GM23338 (cell line): ENCODE data around the gene CACUL1. TPM values are rescaled to one million over a fixed set of nuclear protein-coding genes. Genes with fewer than 3 reads are reported as not detected.

Source experiments
- ATAC-seq: fragments of 200-7000 bp; cut with Tn5 transposase; 3 replicates; pipeline ENCODE4 v1.9.1; 2020
- DNase-seq: peaks from one replicate; pipeline ENCODE4 v3.0.0-alpha.2; 2015; ENCODE audit warnings: low spot score
- H2AFZ ChIP-seq: fragments of 200-600 bp; sonication (generic); 2 replicates; pipeline ENCODE4 v1.8.0; 2016; ENCODE audit warnings: antibody characterized with exemption, mild to moderate bottlenecking, moderate library complexity
- H3F3A ChIP-seq: fragments of 200-600 bp; sonication (generic); replicated peaks from 2 replicates; pipeline ENCODE4 v1.8.0; 2017; ENCODE audit warnings: antibody characterized with exemption, mixed run types, low read depth
- H3K27ac ChIP-seq: fragments of 200-600 bp; sonication (generic); 2 replicates; pipeline ENCODE4 v1.6.1; 2016; ENCODE audit warnings: low read depth
- H3K27me3 ChIP-seq: fragments of 200-600 bp; sonication (generic); 2 replicates; pipeline ENCODE4 v1.8.0; 2016; ENCODE audit warnings: mild to moderate bottlenecking, mixed run types, moderate library complexity; ENCODE audit not compliant: insufficient read depth
- H3K36me3 ChIP-seq: fragments of 200-600 bp; sonication (generic); 2 replicates; pipeline ENCODE4 v1.8.0; 2016; ENCODE audit warnings: mild to moderate bottlenecking; ENCODE audit not compliant: insufficient read depth
- H3K4me1 ChIP-seq: fragments of 200-600 bp; sonication (generic); 2 replicates; pipeline ENCODE4 v1.8.0; 2016; ENCODE audit warnings: mild to moderate bottlenecking, moderate library complexity; ENCODE audit not compliant: insufficient read depth
- H3K4me2 ChIP-seq: fragments of 200-600 bp; sonication (generic); 2 replicates; pipeline ENCODE4 v1.7.1; 2017; ENCODE audit warnings: mixed run types
- H3K4me3 ChIP-seq: fragments of 200-600 bp; sonication (generic); 2 replicates; pipeline ENCODE4 v1.6.1; 2016; ENCODE audit warnings: mixed run types
- H3K79me2 ChIP-seq: fragments of 200-600 bp; sonication (generic); replicated peaks from 2 replicates; pipeline ENCODE4 v1.8.0; 2017; ENCODE audit warnings: mild to moderate bottlenecking; ENCODE audit not compliant: insufficient read depth
- H3K9me2 ChIP-seq: fragments of 200-600 bp; sonication (generic); 2 replicates; pipeline ENCODE4 v1.8.0; 2017; ENCODE audit not compliant: insufficient read depth
- H4K20me1 ChIP-seq: fragments of 200-600 bp; sonication (generic); replicated peaks from 2 replicates; pipeline ENCODE4 v1.8.0; 2017; ENCODE audit warnings: mild to moderate bottlenecking; ENCODE audit not compliant: insufficient read depth
- H3K27ac Mint-ChIP-seq: 2 replicates; pipeline ENCODE4 v1.8.0; 2020; ENCODE audit warnings: inconsistent platforms, mild to moderate bottlenecking, moderate library complexity, mixed read lengths
- H3K27me3 Mint-ChIP-seq: 3 replicates; pipeline ENCODE4 v1.8.0; 2022; ENCODE audit warnings: low read depth, mild to moderate bottlenecking, moderate library complexity, mixed read lengths, inconsistent platforms; ENCODE audit not compliant: insufficient read depth, poor library complexity
- H3K36me3 Mint-ChIP-seq: 3 replicates; pipeline ENCODE4 v1.8.0; 2021; ENCODE audit warnings: low read depth, mild to moderate bottlenecking, inconsistent platforms, moderate library complexity, mixed read lengths
- H3K4me1 Mint-ChIP-seq: 3 replicates; pipeline ENCODE4 v1.8.0; 2020; ENCODE audit warnings: mild to moderate bottlenecking, inconsistent platforms, mixed read lengths
- H3K4me3 Mint-ChIP-seq: 3 replicates; pipeline ENCODE4 v1.8.0; 2021; ENCODE audit warnings: moderate library complexity, mild to moderate bottlenecking, inconsistent platforms, mixed read lengths
- H3K9me3 Mint-ChIP-seq: 3 replicates; pipeline ENCODE4 v1.8.0; 2020; ENCODE audit warnings: moderate library complexity, mild to moderate bottlenecking, inconsistent platforms, mixed read lengths
- CREB1 ChIP-seq: fragments of 250-450 bp; sonication (Bioruptor Pico); IDR thresholded peaks from 2 replicates; pipeline ENCODE4 v1.5.0; 2020; ENCODE audit warnings: low read depth, mild to moderate bottlenecking, moderate library complexity
- EZH2phosphoT487 ChIP-seq: fragments of 200-600 bp; sonication (generic); IDR thresholded peaks from one replicate; pipeline ENCODE4 v1.8.1; 2018; ENCODE audit warnings: antibody characterized with exemption; ENCODE audit not compliant: unreplicated experiment
- JUNB ChIP-seq: IDR thresholded peaks from one replicate; pipeline ENCODE4 v1.6.1; 2016; ENCODE audit warnings: antibody characterized with exemption; ENCODE audit not compliant: unreplicated experiment
- NANOG ChIP-seq: IDR thresholded peaks from 2 replicates; pipeline ENCODE4 v1.6.1; 2016; ENCODE audit warnings: antibody characterized with exemption, borderline replicate concordance
- ZNF114 ChIP-seq: fragments of 250-450 bp; sonication (Bioruptor Pico); IDR thresholded peaks from 2 replicates; pipeline ENCODE4 v1.5.0; 2020; ENCODE audit warnings: mild to moderate bottlenecking, moderate library complexity
- polyA plus RNA-seq: library from polyadenylated mRNA; unstranded; fragments of >200 nt; fragmentation: Nextera tagmentation; extraction: Ambion mirVana; gene quantifications from 2 replicates; pipeline ENCODE4 v1.2.1, GENCODE V29; 2016
- total RNA-seq: library from RNA; depleted of rRNA; stranded (reverse); fragments of >200 nt; shearing (Covaris generic); gene quantifications from 2 replicates; pipeline ENCODE4 v1.2.3, GENCODE V29; 2014
- TF ChIP-seq, protein P1 (sequence below): IDR thresholded peaks from one replicate; pipeline ENCODE4 v1.6.1; 2018; ENCODE audit warnings: antibody characterized with exemption; ENCODE audit not compliant: unreplicated experiment
- TF ChIP-seq, protein P2 (sequence below), 2 experiments: fragments of 200-600 bp in 1 of 2; sonication (generic) in 1 of 2; conservative IDR thresholded peaks; 2 replicates each; pipeline versions ENCODE4 v1.5.1 to v1.6.1; 2016 to 2017; ENCODE audit warnings: antibody characterized with exemption in 2 of 2, low read depth in 2 of 2, mild to moderate bottlenecking in 2 of 2, moderate library complexity in 1 of 2
- TF ChIP-seq, protein P3 (sequence below): IDR thresholded peaks from 2 replicates; pipeline ENCODE4 v1.6.1; 2016; ENCODE audit warnings: antibody characterized with exemption

Gene CACUL1
- total and polyA plus RNA-seq, 2 experiments from 2014 or later: 46.4 to 59.4 TPM

DNA sequence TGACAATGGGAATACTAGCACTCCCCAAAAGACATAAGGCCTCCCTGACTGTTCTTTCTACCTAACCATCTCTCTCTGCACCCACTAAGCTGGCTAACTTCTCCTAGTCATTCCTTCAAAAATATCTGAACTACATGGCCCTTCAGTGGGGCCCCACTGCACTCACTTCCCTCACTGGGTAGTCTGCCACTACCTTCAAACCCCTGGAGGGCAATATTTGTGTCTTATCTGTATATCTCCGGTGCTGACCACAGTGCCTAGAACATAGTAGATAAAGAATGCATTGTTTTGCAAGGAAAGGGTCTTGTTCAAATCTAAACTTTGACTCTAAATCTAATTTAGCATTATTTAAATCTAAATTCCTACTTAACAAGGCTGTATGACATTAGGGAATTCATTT is 44.3 kb downstream of the CACUL1 start (continued):
- no peak for TF ChIP-seq NANOG
- TF ChIP-seq EZH2phosphoT487: no peak

DNA sequence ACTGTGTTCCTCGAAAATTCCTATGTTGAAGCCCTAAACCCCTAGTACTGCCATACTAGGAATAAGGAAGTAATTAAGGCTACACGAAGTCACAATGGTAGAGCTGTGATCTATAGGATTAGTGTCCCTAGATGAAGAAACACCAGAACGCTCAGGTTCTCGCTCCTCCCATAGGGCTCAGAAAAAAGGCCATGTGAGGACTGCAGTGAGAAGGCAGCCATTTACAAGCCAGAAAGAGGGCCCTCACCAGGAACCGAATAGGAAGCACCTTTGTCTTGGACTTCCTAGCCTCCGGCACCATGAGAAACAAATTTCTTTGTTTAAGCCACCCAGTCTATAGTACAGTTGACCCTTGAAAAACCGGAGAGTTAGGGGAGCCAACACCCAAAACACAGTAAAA is 46.2 kb downstream of the CACUL1 start:
- no peak overlapping the region for H3K27ac Mint-ChIP-seq
- H3K4me3 ChIP-seq: no peak overlapping the region
- no peak for DNase-seq
- H3K4me1 Mint-ChIP-seq: peaks cover 21% of the 10 kb centered on the region
- no peaks in the 10 kb centered on the region for H3K9me3 Mint-ChIP-seq
- TF ChIP-seq CREB1 (CRISPR knock-in tag) (no peak), JUNB (no peak)
- TF ChIP-seq, protein P1, sequence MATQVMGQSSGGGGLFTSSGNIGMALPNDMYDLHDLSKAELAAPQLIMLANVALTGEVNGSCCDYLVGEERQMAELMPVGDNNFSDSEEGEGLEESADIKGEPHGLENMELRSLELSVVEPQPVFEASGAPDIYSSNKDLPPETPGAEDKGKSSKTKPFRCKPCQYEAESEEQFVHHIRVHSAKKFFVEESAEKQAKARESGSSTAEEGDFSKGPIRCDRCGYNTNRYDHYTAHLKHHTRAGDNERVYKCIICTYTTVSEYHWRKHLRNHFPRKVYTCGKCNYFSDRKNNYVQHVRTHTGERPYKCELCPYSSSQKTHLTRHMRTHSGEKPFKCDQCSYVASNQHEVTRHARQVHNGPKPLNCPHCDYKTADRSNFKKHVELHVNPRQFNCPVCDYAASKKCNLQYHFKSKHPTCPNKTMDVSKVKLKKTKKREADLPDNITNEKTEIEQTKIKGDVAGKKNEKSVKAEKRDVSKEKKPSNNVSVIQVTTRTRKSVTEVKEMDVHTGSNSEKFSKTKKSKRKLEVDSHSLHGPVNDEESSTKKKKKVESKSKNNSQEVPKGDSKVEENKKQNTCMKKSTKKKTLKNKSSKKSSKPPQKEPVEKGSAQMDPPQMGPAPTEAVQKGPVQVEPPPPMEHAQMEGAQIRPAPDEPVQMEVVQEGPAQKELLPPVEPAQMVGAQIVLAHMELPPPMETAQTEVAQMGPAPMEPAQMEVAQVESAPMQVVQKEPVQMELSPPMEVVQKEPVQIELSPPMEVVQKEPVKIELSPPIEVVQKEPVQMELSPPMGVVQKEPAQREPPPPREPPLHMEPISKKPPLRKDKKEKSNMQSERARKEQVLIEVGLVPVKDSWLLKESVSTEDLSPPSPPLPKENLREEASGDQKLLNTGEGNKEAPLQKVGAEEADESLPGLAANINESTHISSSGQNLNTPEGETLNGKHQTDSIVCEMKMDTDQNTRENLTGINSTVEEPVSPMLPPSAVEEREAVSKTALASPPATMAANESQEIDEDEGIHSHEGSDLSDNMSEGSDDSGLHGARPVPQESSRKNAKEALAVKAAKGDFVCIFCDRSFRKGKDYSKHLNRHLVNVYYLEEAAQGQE: no peak
- TF ChIP-seq, protein P2, sequence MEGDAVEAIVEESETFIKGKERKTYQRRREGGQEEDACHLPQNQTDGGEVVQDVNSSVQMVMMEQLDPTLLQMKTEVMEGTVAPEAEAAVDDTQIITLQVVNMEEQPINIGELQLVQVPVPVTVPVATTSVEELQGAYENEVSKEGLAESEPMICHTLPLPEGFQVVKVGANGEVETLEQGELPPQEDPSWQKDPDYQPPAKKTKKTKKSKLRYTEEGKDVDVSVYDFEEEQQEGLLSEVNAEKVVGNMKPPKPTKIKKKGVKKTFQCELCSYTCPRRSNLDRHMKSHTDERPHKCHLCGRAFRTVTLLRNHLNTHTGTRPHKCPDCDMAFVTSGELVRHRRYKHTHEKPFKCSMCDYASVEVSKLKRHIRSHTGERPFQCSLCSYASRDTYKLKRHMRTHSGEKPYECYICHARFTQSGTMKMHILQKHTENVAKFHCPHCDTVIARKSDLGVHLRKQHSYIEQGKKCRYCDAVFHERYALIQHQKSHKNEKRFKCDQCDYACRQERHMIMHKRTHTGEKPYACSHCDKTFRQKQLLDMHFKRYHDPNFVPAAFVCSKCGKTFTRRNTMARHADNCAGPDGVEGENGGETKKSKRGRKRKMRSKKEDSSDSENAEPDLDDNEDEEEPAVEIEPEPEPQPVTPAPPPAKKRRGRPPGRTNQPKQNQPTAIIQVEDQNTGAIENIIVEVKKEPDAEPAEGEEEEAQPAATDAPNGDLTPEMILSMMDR (conservative IDR thresholded peaks at IDR 0.05; ENCODE audit: low read depth in 2 of 2): no peak
- H4K20me1 ChIP-seq: peaks cover 7% of the 10 kb centered on the region; the same call in 1 of the 2 replicates
- no peak overlapping the region for H2AFZ ChIP-seq
- H3K27me3 ChIP-seq: no peaks in the 10 kb centered on the region
- no peak overlapping the region for H3K27ac ChIP-seq
- no peak for ATAC-seq
- no peaks in the 10 kb centered on the region for H3K27me3 Mint-ChIP-seq
- no peak overlapping the region for H3K4me3 Mint-ChIP-seq
- peaks cover 65% of the 10 kb centered on the region for H3K79me2 ChIP-seq
- H3K9me2 ChIP-seq: no peaks in the 10 kb centered on the region
- H3K36me3 ChIP-seq: no peaks in the 10 kb centered on the region
- H3F3A ChIP-seq: no peaks in the 10 kb centered on the region
- peaks cover 4% of the 10 kb centered on the region; the same call in 1 of the 2 replicates for H3K4me1 ChIP-seq
- H3K4me2 ChIP-seq: no peak overlapping the region
- peaks cover 17% of the 10 kb centered on the region; the same call in 2 of the 3 replicates for H3K36me3 Mint-ChIP-seq

DNA sequence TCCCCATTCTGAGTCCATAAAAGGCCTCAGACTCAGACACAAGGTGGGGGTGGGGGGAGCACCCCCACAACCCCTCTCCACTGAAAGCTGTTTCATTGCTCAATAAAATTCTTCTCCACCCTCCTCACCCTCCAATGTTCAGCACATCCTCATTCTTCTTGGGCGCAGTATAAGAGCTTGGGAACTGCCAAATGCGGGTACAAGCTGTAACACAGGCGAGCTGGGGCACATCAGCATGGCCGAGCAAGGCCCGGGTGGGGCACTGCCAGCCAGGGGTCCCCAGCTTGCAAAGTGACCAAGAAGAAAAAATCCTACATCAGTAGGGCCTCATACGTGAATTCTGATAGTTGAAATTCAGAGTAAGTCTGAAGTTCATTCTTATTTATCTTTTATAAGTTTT is 50.1 kb downstream of the CACUL1 start:
- H3K36me3 ChIP-seq: no peaks in the 10 kb centered on the region; the same call in 1 of the 2 replicates
- H3K4me3 Mint-ChIP-seq: no peak overlapping the region
- H2AFZ ChIP-seq: no peak overlapping the region
- H3K79me2 ChIP-seq: peaks cover 63% of the 10 kb centered on the region
- H3K27me3 Mint-ChIP-seq: no peaks in the 10 kb centered on the region
- H3K9me3 Mint-ChIP-seq: no peaks in the 10 kb centered on the region
- no peak overlapping the region for H3K4me3 ChIP-seq
- H3F3A ChIP-seq: no peaks in the 10 kb centered on the region
- no peaks in the 10 kb centered on the region for H3K9me2 ChIP-seq
- no peaks in the 10 kb centered on the region for H3K27me3 ChIP-seq
- peaks cover 9% of the 10 kb centered on the region; the same call in 1 of the 2 replicates for H3K4me1 ChIP-seq
- H3K27ac ChIP-seq: no peak overlapping the region; the same call in 1 of the 2 replicates
- peaks cover 32% of the 10 kb centered on the region for H3K4me1 Mint-ChIP-seq
- no peak for ATAC-seq
- DNase-seq: peak; percentile 14
- peak overlapping the region; percentile 72 for H3K27ac Mint-ChIP-seq
- H3K36me3 Mint-ChIP-seq: peaks cover 30% of the 10 kb centered on the region; the same call in 2 of the 3 replicates
- no peak overlapping the region for H3K4me2 ChIP-seq
- H4K20me1 ChIP-seq: peaks cover 3% of the 10 kb centered on the region; the same call in 1 of the 2 replicates
- TF ChIP-seq NANOG (no peak), JUNB (no peak), ZNF114 (CRISPR knock-in tag) (no peak)
- TF ChIP-seq, protein P3, sequence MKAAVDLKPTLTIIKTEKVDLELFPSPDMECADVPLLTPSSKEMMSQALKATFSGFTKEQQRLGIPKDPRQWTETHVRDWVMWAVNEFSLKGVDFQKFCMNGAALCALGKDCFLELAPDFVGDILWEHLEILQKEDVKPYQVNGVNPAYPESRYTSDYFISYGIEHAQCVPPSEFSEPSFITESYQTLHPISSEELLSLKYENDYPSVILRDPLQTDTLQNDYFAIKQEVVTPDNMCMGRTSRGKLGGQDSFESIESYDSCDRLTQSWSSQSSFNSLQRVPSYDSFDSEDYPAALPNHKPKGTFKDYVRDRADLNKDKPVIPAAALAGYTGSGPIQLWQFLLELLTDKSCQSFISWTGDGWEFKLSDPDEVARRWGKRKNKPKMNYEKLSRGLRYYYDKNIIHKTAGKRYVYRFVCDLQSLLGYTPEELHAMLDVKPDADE: no peak
